ENCODE measurements around the gene EFCC1.

GRCh38 chr3:129046037-129046731 is 45.1 kb downstream of the EFCC1 start:
- TF ChIP-seq SP1 (IDR thresholded peaks at IDR 0.05; ENCODE audit: low read depth, low read length), result no peak
- peak; percentile 48 to 59 (median 53) for TF ChIP-seq CTCF (IDR thresholded peaks at IDR 0.05; ENCODE audit: control extremely low read depth in 1 of 3, insufficient read depth in 1 of 3, low read depth in 1 of 3, low read length in 3 of 3)
- no peak for TF ChIP-seq SRF (IDR thresholded peaks at IDR 0.05; ENCODE audit: low read depth, low read length)
- TF ChIP-seq TAF1 (IDR thresholded peaks at IDR 0.05; ENCODE audit: low read depth, low read length), result 0 out of 2 replicates have a peak, but pooled peaks have one; percentile 11
- no peak for TF ChIP-seq RNF2 (IDR thresholded peaks at IDR 0.05; ENCODE audit: borderline replicate concordance, low read depth, low read length, missing control alignments, poor library complexity, severe bottlenecking)
- TF ChIP-seq CREB1 (IDR thresholded peaks at IDR 0.05), result no peak
- TF ChIP-seq SUZ12 (IDR thresholded peaks at IDR 0.05; ENCODE audit: low read length), result no peak
- TF ChIP-seq JUND (IDR thresholded peaks at IDR 0.05; ENCODE audit: low read length), result no peak
- no peak for TF ChIP-seq GTF2F1 (IDR thresholded peaks at IDR 0.05; ENCODE audit: borderline replicate concordance, low read depth, low read length)
- no peak for TF ChIP-seq EZH2 (IDR thresholded peaks at IDR 0.05; ENCODE audit: low read depth, low read length, severe bottlenecking)
- TF ChIP-seq TBP (IDR thresholded peaks at IDR 0.05; ENCODE audit: low read depth, low read length), result peak; percentile 19; the same call in 1 of the 2 replicates
